Effector memory CD8-positive, alpha-beta T cell (primary cell): ENCODE results near the gene DBNL.

Experiments used
- ATAC-seq: fragments of 150-1000 bp; cut with Tn5 transposase; replicated peaks from 2 replicates; pipeline ENCODE4 v1.10.0; 2021; ENCODE audit warnings: mild to moderate bottlenecking, moderate library complexity
- DNase-seq, 3 experiments: peaks; one replicate each; pipeline ENCODE4 v3.0.0; 2021
- H3K27ac Mint-ChIP-seq, 2 donors: one replicate each; pipeline ENCODE4 v1.8.0; 2022; ENCODE audit warnings: mild to moderate bottlenecking in 2 of 2, mixed read lengths in 2 of 2, moderate library complexity in 2 of 2
- H3K27me3 Mint-ChIP-seq, 2 donors: one replicate each; pipeline ENCODE4 v1.8.0; 2022; ENCODE audit warnings: mixed read lengths in 2 of 2
- H3K36me3 Mint-ChIP-seq: one replicate; pipeline ENCODE4 v1.8.0; 2022; ENCODE audit warnings: mild to moderate bottlenecking, moderate library complexity, mixed read lengths; ENCODE audit not compliant: insufficient read depth
- H3K4me1 Mint-ChIP-seq, 2 donors: one replicate each; pipeline ENCODE4 v1.8.0; 2022; ENCODE audit warnings: low read depth in 2 of 2, mixed read lengths in 2 of 2
- H3K4me3 Mint-ChIP-seq, 2 donors: one replicate each; pipeline ENCODE4 v1.8.0; 2022; ENCODE audit warnings: mild to moderate bottlenecking in 2 of 2, mixed read lengths in 2 of 2, moderate library complexity in 2 of 2
- H3K9me3 Mint-ChIP-seq, 2 donors: one replicate each; pipeline ENCODE4 v1.8.0; 2022; ENCODE audit warnings: mixed read lengths in 2 of 2

Gene DBNL

DNA sequence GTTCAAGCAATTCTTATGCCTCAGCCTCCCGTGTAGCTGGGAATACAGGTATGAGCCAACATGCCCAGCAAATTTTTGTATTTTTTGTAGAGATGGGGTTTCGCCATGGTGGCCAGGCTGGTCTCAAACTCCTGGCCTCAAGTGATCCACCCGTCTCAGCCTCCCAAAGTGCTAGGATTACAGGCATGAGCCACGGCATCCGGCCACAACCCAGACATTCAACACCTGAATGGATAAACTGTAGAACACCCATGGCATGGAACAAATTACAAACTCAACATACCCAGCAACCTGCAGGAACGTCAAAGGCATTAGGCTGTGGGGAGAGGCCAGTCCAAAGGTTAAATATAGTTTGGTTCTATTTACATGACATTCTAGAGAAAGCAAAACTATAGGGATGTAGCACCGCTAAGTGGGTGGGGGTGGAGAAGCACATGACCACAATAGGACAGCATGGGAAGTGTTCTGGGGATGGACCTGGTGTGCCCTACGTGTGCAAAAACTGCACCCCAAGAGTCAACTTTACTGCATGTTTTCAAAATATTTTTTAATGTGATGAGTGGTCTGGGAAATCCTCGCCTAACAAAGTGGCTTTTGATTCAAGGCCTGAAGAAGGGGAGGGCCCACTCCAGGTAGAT, 27.3 kb downstream of the DBNL start:
- Mint-ChIP-seq H3K4me3 (no peak overlapping the region), H3K27ac (peak overlapping the region; percentile 62 to 91), H3K9me3 (no peaks in the 10 kb centered on the region), H3K27me3 (no peaks in the 10 kb centered on the region), H3K36me3 (peaks cover 36% of the 10 kb centered on the region), H3K4me1 (peaks cover 7 to 26% of the 10 kb centered on the region in 2 donors)
- ATAC-seq = no peak
- DNase-seq = no peak

DNA sequence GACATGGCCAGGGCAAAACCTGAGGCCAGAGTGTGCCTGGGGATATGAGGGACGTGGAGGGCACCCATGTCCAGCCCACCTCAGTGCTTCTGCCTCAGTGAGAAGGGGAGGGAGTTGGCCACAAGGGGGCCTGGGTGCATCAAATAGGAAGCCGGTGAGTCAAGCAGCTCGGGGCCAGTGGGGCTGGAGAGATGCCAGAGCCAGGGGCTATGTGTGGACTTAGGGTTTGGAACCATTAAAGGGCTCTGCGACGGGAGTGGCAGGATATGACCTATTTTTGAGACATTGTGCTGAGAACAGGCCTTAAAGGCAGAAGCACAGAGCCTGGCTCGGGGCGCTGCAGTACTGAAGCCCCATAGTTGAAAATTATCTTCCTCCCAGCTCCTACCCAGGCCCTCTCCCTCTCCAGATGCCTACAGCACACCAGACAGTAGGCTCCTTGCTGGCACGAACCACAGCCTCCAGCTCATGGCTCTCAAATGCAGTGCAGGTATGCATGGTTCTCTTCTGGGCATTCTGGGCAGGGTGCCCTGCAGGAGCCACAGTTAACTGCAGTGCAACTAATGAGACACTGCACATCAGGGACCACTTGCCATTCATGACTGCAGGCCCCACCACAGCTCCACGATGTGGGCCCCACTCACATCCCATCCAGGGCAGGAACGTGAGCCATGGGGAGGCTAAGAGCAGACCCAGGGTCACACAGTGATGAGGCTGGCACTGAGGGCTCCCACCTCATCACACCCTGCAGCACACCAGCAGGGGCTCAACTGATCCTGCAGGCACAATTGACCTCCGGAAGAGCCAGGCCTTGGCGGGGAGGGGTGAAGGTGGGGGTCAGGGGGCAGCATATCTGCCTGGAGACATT, 28.1 kb downstream of the DBNL start:
- Mint-ChIP-seq H3K9me3 (no peaks in the 10 kb centered on the region), H3K27ac (peak overlapping the region; percentile 62 to 91), H3K4me3 (peak overlapping the region in 1 of 2 donors; percentile 9), H3K27me3 (no peaks in the 10 kb centered on the region), H3K36me3 (peaks cover 42% of the 10 kb centered on the region), H3K4me1 (peaks cover 9 to 24% of the 10 kb centered on the region in 2 donors)
- DNase-seq (peak; percentile 23 to 38 (median 35)), ATAC-seq (peak; percentile 36)

DNA sequence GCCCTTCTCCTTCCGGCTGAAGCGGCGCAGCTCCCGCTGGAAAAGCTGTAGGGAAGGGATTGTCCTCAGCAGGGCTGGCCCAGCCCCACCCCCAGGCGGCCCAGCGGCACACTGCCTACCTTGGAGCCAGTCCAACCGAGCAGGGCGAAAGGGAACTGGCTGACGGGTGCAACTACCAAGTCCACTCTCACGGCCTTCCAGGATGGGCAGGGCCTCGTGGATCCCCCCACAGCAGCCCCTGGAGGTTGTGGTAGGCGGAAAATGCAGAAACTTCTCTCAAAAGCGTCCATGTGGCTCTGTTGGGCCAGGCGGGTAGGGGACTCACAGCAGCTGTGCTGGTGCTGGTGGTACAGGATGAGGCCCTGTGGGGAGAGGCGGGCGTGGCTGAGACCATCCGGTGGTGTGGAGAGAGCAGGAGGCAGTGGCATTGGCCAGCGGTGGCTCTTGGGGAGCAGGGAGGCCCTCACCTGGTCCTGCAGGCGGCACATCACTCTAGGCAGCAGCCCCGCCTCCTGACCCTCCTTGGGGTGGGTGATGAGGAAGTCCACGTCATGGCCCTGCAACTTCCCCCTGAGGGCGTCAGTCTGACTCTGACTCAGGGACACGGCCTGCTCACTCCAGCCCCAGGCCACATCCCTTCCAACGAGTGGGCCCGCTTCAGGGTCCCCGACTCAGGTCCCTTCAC, 29.3 kb downstream of the DBNL start:
- Mint-ChIP-seq H3K4me1 (peaks cover 16 to 29% of the 10 kb centered on the region in 2 donors), H3K36me3 (peaks cover 50% of the 10 kb centered on the region), H3K27me3 (no peaks in the 10 kb centered on the region), H3K9me3 (no peaks in the 10 kb centered on the region), H3K27ac (peak overlapping the region in 1 of 2 donors; percentile 91), H3K4me3 (peak overlapping the region in 1 of 2 donors; percentile 31)
- ATAC-seq = peak; percentile 94
- DNase-seq = peak in 2 of 3 experiments; percentile 64 to 65

DNA sequence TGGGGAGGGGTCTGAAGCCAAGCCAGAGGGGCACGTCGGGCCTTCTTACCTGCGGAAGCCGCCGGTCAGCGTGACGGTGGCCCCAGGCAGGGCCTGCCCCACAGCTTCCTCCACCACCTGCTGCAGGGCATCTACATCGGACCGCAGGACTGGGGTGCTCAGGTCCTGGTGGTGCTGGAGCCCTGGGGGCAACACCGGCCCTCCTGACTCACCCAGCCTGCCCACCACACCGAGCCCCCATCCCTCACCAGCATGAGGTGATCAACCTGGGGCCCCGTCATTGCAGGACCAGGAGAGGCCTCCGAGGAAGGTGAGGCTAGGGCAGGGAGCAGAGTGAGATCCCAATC, 29.8 kb downstream of the DBNL start:
- no peaks in the 10 kb centered on the region for H3K27me3 Mint-ChIP-seq
- ATAC-seq = peak; percentile 5
- H3K9me3 Mint-ChIP-seq = no peaks in the 10 kb centered on the region
- peak overlapping the region in 1 of 2 donors; percentile 31 for H3K4me3 Mint-ChIP-seq
- DNase-seq = no peak
- peaks cover 53% of the 10 kb centered on the region for H3K36me3 Mint-ChIP-seq
- H3K27ac Mint-ChIP-seq = peak overlapping the region in 1 of 2 donors; percentile 91
- peaks cover 16 to 29% of the 10 kb centered on the region in 2 donors for H3K4me1 Mint-ChIP-seq

DNA sequence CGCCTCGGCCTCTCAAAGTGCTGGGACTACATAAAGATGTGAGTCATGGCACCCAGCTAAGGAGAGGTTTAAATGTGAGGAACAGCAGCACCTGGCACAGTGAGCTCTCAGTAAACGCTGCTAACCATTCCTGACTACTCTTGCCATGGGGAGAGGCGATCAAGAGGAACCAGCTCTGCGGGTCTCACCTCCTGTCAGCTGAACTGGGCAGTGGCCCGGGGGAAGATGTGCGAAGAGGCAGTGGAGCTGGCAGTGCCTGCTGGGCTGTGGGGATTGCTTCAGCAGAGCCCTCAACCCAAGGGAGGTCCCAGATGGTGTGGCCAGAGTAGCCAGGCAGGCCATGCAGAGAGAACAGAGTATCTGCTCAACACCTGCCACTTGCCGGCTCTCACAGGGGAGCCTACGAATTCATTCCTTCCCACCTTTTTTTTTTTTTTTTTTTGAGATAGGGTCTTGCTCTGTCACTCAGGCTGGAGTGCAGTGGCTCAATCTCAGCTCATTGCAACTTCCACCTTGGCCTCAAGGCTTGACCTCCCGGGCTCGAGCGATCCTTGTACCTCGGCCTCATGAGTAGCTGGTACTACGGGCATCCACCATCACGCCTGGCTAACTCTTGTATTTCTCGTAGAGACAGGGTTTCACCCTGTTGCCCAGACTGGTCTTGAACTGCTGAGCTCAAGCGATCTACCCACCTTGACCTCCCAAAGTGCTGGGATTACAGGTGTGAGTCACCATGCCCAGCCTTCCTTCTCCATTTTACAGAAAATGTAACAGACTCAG, 31.0 kb downstream of the DBNL start:
- Mint-ChIP-seq H3K36me3 (peaks cover 53% of the 10 kb centered on the region), H3K27ac (peak overlapping the region in 1 of 2 donors; percentile 91), H3K4me3 (no peak overlapping the region), H3K4me1 (peaks cover 18 to 30% of the 10 kb centered on the region in 2 donors), H3K9me3 (no peaks in the 10 kb centered on the region), H3K27me3 (no peaks in the 10 kb centered on the region)
- DNase-seq (no peak), ATAC-seq (no peak)

DNA sequence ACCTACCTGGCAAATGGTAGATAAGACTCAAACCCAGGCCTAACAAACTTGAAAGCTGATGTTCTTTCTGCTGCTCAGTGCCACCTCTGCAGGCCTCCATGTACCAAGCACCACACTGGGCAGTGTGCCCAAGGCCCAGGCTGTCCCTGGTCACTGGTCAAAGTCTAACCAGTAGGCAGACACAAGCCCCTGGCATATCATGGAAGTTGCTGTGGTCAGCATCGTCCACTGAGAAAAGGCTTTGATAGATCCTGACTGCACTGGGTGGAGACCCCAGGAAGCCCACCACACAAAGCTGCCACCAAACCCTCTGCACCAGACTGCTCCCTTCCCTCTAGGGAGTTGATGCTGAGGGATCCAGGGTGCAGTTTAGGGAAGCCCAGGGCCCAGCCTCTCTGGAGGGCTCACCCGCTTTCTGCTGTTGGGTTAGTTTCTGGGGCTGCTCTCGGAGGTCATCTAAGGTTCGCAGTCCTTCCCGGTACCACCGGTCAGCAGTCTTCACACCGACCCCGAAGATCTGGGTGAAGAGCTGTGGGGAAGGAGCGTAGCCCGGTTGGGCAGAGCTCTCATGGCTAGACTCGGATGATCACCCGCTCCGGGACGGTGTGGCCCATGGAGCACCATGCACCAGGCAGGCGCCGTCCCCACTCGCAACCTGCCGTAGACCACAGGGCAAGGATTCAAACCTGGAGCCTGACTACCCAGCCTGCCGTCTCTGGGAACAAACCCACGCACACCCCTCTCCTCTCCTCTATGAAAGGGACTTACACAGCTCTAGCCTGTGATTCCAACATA, 31.8 kb downstream of the DBNL start:
- Mint-ChIP-seq H3K36me3 (peaks cover 57% of the 10 kb centered on the region), H3K4me3 (no peak overlapping the region), H3K4me1 (peaks cover 26 to 38% of the 10 kb centered on the region in 2 donors), H3K27me3 (no peaks in the 10 kb centered on the region), H3K27ac (peak overlapping the region in 1 of 2 donors; percentile 51), H3K9me3 (no peaks in the 10 kb centered on the region)
- ATAC-seq = no peak
- no peak for DNase-seq

DNA sequence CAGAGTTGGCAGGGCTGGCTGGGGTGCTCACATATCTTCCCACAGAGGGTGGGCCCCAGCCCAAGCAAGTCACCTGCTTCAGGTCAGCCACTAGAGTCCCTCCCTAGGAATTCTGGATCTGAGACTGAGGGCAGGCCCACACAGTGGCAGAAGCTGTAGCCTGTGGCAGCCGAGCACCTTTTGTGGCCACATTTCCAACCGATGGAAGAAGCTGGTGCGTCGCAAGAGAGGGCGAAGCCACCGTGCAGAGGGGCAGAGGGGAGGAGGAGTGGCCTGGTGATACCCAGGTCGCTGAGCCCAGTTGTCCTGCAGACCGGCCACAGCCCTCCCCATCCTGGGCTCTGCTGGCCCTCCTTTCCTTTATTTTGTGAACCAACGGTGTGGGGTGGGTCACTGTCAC, 32.6 kb downstream of the DBNL start:
- DNase-seq (no peak), ATAC-seq (no peak)
- H3K27me3 Mint-ChIP-seq = no peaks in the 10 kb centered on the region
- no peak overlapping the region for H3K4me3 Mint-ChIP-seq
- peaks cover 63% of the 10 kb centered on the region for H3K36me3 Mint-ChIP-seq
- peak overlapping the region in 1 of 2 donors; percentile 51 for H3K27ac Mint-ChIP-seq
- H3K9me3 Mint-ChIP-seq = no peaks in the 10 kb centered on the region
- H3K4me1 Mint-ChIP-seq = peaks cover 27 to 40% of the 10 kb centered on the region in 2 donors

DNA sequence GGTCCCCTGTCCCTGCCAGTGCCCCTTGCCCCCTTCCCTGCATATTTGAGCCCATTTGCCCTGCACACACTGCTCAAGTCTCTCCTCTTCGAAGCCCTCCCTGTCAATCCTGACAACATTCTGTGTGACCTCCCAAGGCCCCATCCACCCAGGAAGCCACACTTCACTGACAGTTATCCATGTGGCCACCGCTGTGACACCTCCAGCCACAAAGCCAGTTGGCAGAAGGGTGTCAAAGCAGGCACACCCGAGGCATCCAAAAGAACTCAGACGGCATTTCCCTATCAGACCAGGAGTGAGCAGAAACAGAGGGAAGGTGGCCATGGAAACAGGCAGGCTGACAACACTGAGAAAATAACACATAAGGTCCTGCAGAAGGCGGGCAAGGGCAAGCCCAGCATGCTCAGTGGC, 33.2 kb downstream of the DBNL start:
- DNase-seq (no peak), ATAC-seq (no peak)
- Mint-ChIP-seq H3K4me1 (peaks cover 25 to 34% of the 10 kb centered on the region in 2 donors), H3K9me3 (no peaks in the 10 kb centered on the region), H3K27ac (peak overlapping the region in 1 of 2 donors; percentile 84), H3K4me3 (peak overlapping the region in 1 of 2 donors; percentile 35), H3K36me3 (peaks cover 63% of the 10 kb centered on the region), H3K27me3 (no peaks in the 10 kb centered on the region)

DNA sequence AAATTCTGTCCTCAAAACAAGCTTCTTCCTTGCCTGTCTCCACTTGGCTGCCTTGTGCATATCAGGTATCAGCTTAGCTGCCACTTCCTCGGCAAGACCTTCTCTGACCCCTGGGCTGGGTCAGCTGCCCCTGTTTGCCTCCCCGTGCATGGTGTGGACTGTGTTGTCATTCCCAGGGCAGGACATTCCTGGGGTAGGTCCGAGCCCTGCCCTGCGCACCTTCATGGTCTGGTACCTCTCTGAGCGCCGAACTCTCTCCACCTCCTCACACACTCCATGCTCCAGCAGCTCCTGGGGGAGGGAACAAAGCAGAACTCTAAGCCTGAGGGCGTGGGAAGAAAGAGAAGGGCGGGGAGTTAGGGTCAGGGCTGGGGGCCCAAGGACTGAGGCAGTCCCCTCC, 34.0 kb downstream of the DBNL start:
- Mint-ChIP-seq H3K4me1 (peaks cover 25 to 31% of the 10 kb centered on the region in 2 donors), H3K36me3 (peaks cover 60% of the 10 kb centered on the region), H3K9me3 (no peaks in the 10 kb centered on the region), H3K27me3 (no peaks in the 10 kb centered on the region), H3K27ac (peak overlapping the region in 1 of 2 donors; percentile 68), H3K4me3 (no peak overlapping the region)
- ATAC-seq = no peak
- no peak for DNase-seq

DNA sequence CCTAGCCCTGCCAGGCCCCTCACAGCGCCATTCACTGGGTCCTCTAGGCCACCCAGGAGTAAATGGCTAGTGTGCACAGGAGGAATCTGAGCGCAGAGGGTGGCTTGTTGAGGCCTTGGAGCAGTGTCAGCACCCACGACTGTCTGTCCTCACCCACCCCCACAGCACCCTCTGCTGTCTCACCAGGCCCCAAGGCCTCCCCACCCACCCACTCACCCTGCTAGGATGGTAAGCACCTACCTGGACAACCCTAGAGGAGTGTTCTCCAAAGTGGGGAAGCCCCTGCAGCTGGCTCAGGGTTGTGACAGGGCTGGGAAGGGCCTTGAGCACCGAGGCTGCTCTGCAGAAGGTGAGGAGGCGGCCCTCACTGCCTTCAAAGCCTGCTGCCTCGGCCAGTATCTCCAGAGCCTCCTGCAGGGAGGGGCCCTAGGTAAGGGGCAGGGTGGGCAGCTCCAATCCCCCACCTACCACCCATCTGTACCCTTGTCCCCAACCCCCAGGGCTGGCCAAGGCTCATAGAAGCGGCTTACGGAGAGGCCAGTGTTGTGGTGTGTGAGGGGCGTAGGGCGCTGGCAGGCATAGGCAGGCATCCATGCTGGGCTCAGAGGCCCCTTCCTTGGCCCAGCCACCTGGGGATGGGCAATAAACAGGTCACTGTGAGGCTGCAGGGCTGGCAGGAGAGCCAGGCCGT, 35.0 kb downstream of the DBNL start:
- ATAC-seq = no peak
- H3K27ac Mint-ChIP-seq = peak overlapping the region in 1 of 2 donors; percentile 93

DNA sequence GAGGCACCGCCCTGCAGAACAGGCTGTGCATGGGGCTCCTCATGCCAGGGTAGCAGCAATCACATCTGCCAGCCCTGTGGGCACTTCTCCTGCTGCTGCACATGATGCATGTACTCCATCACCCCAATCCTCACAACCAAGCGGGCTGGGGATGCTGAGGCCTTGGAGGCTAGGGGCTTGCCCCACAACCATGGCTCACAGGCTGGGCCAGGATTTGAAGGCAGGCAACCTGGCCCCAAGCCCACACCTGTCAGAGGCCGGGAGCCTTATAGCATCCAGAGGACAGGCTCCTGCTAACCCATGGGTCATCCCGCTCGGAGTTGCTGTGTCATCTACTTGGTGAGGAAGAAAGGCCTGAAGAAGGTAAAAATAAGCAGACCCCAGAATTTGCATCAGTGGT, 35.6 kb downstream of the DBNL start:
- Mint-ChIP-seq H3K9me3 (no peaks in the 10 kb centered on the region), H3K36me3 (peaks cover 48% of the 10 kb centered on the region), H3K27me3 (no peaks in the 10 kb centered on the region), H3K4me3 (no peak overlapping the region), H3K4me1 (peaks cover 25 to 28% of the 10 kb centered on the region in 2 donors), H3K27ac (peak overlapping the region in 1 of 2 donors; percentile 93)
- no peak for DNase-seq
- no peak for ATAC-seq

More for the DNA sequence above, 35.0 kb downstream of the DBNL start:
- H3K36me3 Mint-ChIP-seq = peaks cover 54% of the 10 kb centered on the region
- H3K4me3 Mint-ChIP-seq = no peak overlapping the region
- H3K9me3 Mint-ChIP-seq = no peaks in the 10 kb centered on the region
- peaks cover 25 to 29% of the 10 kb centered on the region in 2 donors for H3K4me1 Mint-ChIP-seq
- no peak for DNase-seq
- no peaks in the 10 kb centered on the region for H3K27me3 Mint-ChIP-seq
